GM12878 (cell line): ENCODE measurements around the gene PHACTR3. TPM values are rescaled to one million over a fixed set of nuclear protein-coding genes. Genes with fewer than 3 reads are reported as not detected.

Experiments
- ATAC-seq: fragments of 200-7000 bp; cut with Tn5 transposase; 3 replicates; pipeline ENCODE4 v1.9.1; 2020; ENCODE audit warnings: mild to moderate bottlenecking, moderate library complexity
- BruUV-seq: library from RNA; stranded (reverse); fragments of 400-500 nt; replicated peaks from 2 replicates; lab custom pipeline; 2021; lab: Mats Ljungman, UMichigan
- CTCF ChIA-PET: fragments of 300-600 bp; sonication (Branson Sonifier 250); formaldehyde crosslinking; extraction: SDS; loops from one replicate; lab custom pipeline; 2021; ENCODE audit warnings: inconsistent platforms; lab: Yijun Ruan, JAX
- POLR2A ChIA-PET: fragments of 350-600 bp; formaldehyde crosslinking; extraction: SDS; loops from one replicate; lab custom pipeline; 2021; ENCODE audit warnings: inconsistent platforms; lab: Charles Lee
- RAD21 ChIA-PET: fragments of 300-600 bp; sonication (Branson Sonifier 250); formaldehyde crosslinking; loops from one replicate; lab custom pipeline; 2023; ENCODE audit warnings: antibody characterized with exemption; ENCODE audit not compliant: unreplicated experiment; lab: Charles Lee
- SMC1A ChIA-PET: fragments of 300-600 bp; sonication (Branson Sonifier 250); formaldehyde crosslinking; loops from one replicate; lab custom pipeline; 2023; ENCODE audit not compliant: unreplicated experiment, uncharacterized antibody; lab: Charles Lee
- DNase-seq: peaks from one replicate; pipeline ENCODE4 v3.0.0-alpha.2; 2011; ENCODE audit warnings: low read depth, low spot score
- FAIRE-seq: peaks from 3 replicates; lab custom pipeline; 2011; peaks lifted over from hg19 to GRCh38; lab: Jason Lieb, UNC
- H2AFZ ChIP-seq: 2 replicates; pipeline ENCODE4 v1.6.0; 2011; ENCODE audit warnings: low read depth, low read length, control low read depth; ENCODE audit not compliant: control insufficient read depth
- H3K27ac ChIP-seq: 2 replicates; pipeline ENCODE4 v1.5.1; 2011; ENCODE audit warnings: control low read depth; ENCODE audit not compliant: control insufficient read depth, insufficient read depth
- H3K27me3 ChIP-seq, 2 experiments: replicated peaks in 1 of 2; 2 replicates each; pipeline versions ENCODE4 v1.6.0 to v1.6.1; 2011; ENCODE audit warnings: low read length in 1 of 2; ENCODE audit not compliant: control insufficient read depth in 2 of 2, insufficient read depth in 2 of 2
- H3K36me3 ChIP-seq, 2 experiments: 2 replicates each; pipeline ENCODE4 v1.5.1; 2011; ENCODE audit warnings: low read length in 1 of 2; ENCODE audit not compliant: control insufficient read depth in 2 of 2, insufficient read depth in 2 of 2
- H3K4me1 ChIP-seq: 2 replicates; pipeline ENCODE4 v1.6.1; 2011; ENCODE audit warnings: mild to moderate bottlenecking, low read length, moderate library complexity, mixed read lengths; ENCODE audit not compliant: control insufficient read depth, insufficient read depth
- H3K4me2 ChIP-seq: 2 replicates; pipeline ENCODE4 v1.6.0; 2011; ENCODE audit warnings: control low read depth; ENCODE audit not compliant: control insufficient read depth, insufficient read depth
- H3K4me3 ChIP-seq: fragments of 200-600 bp; sonication (generic); 2 replicates; pipeline ENCODE4 v1.5.1; 2016
- H3K79me2 ChIP-seq: 2 replicates; pipeline ENCODE4 v1.6.0; 2011; ENCODE audit warnings: low read length; ENCODE audit not compliant: control insufficient read depth, insufficient read depth
- H3K9ac ChIP-seq: 2 replicates; pipeline ENCODE4 v1.8.0; 2011; ENCODE audit warnings: low read length, control low read depth, mixed read lengths; ENCODE audit not compliant: control insufficient read depth, insufficient read depth
- H3K9me3 ChIP-seq: replicated peaks from 3 replicates; pipeline ENCODE4 v1.5.1; 2011; ENCODE audit warnings: mild to moderate bottlenecking, low read length; ENCODE audit not compliant: control insufficient read depth, insufficient read depth
- H4K20me1 ChIP-seq: 2 replicates; pipeline ENCODE4 v1.6.0; 2011; ENCODE audit not compliant: control insufficient read depth, insufficient read depth
- FOS ChIP-seq: IDR thresholded peaks from 3 replicates; pipeline ENCODE4 v1.6.1; 2011; ENCODE audit warnings: borderline replicate concordance; ENCODE audit not compliant: insufficient read length; ENCODE audit errors: extremely low read depth
- IRF4 ChIP-seq: IDR thresholded peaks from 2 replicates; pipeline ENCODE4 v1.6.1; 2011; ENCODE audit warnings: low read depth, low read length
- JUND ChIP-seq: IDR thresholded peaks from 2 replicates; pipeline ENCODE4 v1.6.1; 2012; ENCODE audit warnings: low read depth, mild to moderate bottlenecking, low read length, improper control_type of control experiment, moderate library complexity
- NR2C2 ChIP-seq: IDR thresholded peaks from 2 replicates; pipeline ENCODE4 v1.6.1; 2011; ENCODE audit warnings: borderline replicate concordance, low read depth; ENCODE audit not compliant: control insufficient read depth, insufficient read length
- PAX8 ChIP-seq: fragments of 450-650 bp; IDR thresholded peaks from 2 replicates; pipeline ENCODE4 v1.6.1; 2017; ENCODE audit warnings: mild to moderate bottlenecking, moderate library complexity
- PBX3 ChIP-seq: IDR thresholded peaks from 2 replicates; pipeline ENCODE4 v1.6.1; 2011; ENCODE audit warnings: mild to moderate bottlenecking, low read depth, low read length, moderate library complexity; ENCODE audit not compliant: insufficient replicate concordance
- POLR2AphosphoS5 ChIP-seq: IDR thresholded peaks from 2 replicates; pipeline ENCODE4 v1.6.1; 2011; ENCODE audit warnings: mild to moderate bottlenecking, low read length, inconsistent platforms
- PRDM15 ChIP-seq: fragments of 450-650 bp; formaldehyde crosslinking; IDR thresholded peaks from 2 replicates; pipeline ENCODE4 v1.4.0; 2020; ENCODE audit warnings: mild to moderate bottlenecking, moderate library complexity
- RBBP5 ChIP-seq: fragments of 200-600 bp; sonication (generic); conservative IDR thresholded peaks from 2 replicates; pipeline ENCODE4 v1.6.1; 2016
- SREBF1 ChIP-seq: IDR thresholded peaks from 2 replicates; pipeline ENCODE4 v1.6.1; 2012; ENCODE audit warnings: mild to moderate bottlenecking, low read length
- ZBED1 ChIP-seq: IDR thresholded peaks from 2 replicates; pipeline ENCODE4 v1.6.1; 2016; ENCODE audit warnings: borderline replicate concordance
- ZNF217 ChIP-seq: fragments of 450-650 bp; IDR thresholded peaks from 2 replicates; pipeline ENCODE4 v1.6.1; 2017; ENCODE audit warnings: antibody characterized with exemption, mild to moderate bottlenecking
- ZNF622 ChIP-seq: fragments of 450-650 bp; IDR thresholded peaks from 2 replicates; pipeline ENCODE4 v1.6.1; 2017; ENCODE audit warnings: mild to moderate bottlenecking, inconsistent platforms
- WGBS: methylation state at CpG from one replicate; pipeline ENCODE4 v1.1.6; 2016; ENCODE audit warnings: low lambda C conversion rate; ENCODE audit not compliant: insufficient replicate concordance, insufficient coverage; ENCODE audit errors: missing lambda C conversion rate; 5-methylcytosine and 5-hydroxymethylcytosine counted together
- in situ Hi-C: fragments of 300-500 bp; cut with MboI; formaldehyde crosslinking; loops from 9 replicates; pipeline ENCODE4 v1.14.3; 2018; ENCODE audit warnings: mixed read lengths
- intact Hi-C: fragments of 100-400 bp; cut with micrococcal nuclease; formaldehyde crosslinking; loops from one replicate; pipeline ENCODE4 v1.14.2; 2022; ENCODE audit not compliant: unreplicated experiment
- polyA plus RNA-seq, 11 experiments: library from polyadenylated mRNA; depleted of rRNA in 4 of 11; unstranded in 6 of 11; stranded (reverse) in 5 of 11; fragments of >200 nt; fragmentation: Nextera tagmentation in 4 of 11; fragmentation: Illumina TruSeq in 1 of 11; extraction: Ambion mirVana in 4 of 11; extraction: Trizol in 1 of 11; gene quantifications; 1 replicate in 1 of 11; 2 replicates in 10 of 11; pipeline versions ENCODE4 v1.2.1 to v1.2.3, GENCODE V29; 2011 to 2016; ENCODE audit warnings: inconsistent platforms in 2 of 11, missing spikeins in 2 of 11, low read depth in 1 of 11
- total RNA-seq, 4 experiments: library from RNA; depleted of rRNA in 3 of 4; stranded (reverse); fragments of >200 nt in 3 of 4; fragmentation: Illumina TruSeq in 1 of 4; extraction: Trizol in 1 of 4; gene quantifications; 2 replicates each; pipeline versions ENCODE4 v1.2.1 to v1.2.3, GENCODE V29; 2013 to 2021
- TF ChIP-seq, protein P1 (sequence below): fragments of 450-650 bp; formaldehyde crosslinking; IDR thresholded peaks from 2 replicates; pipeline ENCODE4 v1.4.0; 2022; ENCODE audit warnings: mild to moderate bottlenecking, moderate library complexity

The PHACTR3 gene
- total and polyA plus RNA-seq, 10 of the 15 experiments (the other 5 are each of a cell fraction or from before 2014, with no cell fraction given): 0.17 to 2.7 (median 0.27) TPM; not detected in 1

DNA sequence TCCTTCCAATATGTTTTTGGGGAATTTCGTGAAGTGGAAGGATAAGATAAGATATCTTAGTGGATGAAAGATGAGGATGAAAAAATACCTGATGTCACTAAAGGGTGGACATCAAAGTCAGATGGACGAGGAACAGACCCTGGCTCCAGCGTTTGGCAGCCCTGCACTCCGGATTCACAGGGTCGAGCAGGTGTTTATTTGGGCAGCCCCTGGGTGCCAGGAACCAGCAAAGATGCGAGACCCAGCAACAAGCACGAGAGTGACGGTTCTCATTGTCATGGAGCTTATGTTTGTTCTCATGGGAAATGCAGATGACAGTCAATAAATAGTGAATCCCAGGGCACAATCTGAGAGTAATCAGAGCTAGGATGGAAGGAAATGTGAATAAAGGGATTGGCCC is 131.1 kb downstream of the PHACTR3 start:
- Histone ChIP-seq H2AFZ (no peak overlapping the region), H3K9me3 (no peaks in the 10 kb centered on the region; the same call in 2 of the 3 replicates), H3K79me2 (no peaks in the 10 kb centered on the region), H3K27ac (no peak overlapping the region), H3K4me3 (no peak overlapping the region), H3K4me1 (no peaks in the 10 kb centered on the region), H3K9ac (no peak overlapping the region), H3K27me3 (no peaks in the 10 kb centered on the region; a peak in 2 of 4 replicates), H3K36me3 (no peaks in the 10 kb centered on the region), H3K4me2 (no peak overlapping the region), H4K20me1 (no peaks in the 10 kb centered on the region)
- ATAC-seq (no peak), DNase-seq (no peak), FAIRE-seq (no peak)
- intact Hi-C loops (no loop called here), in situ Hi-C loops (no loop called here)
- 8% methylated on average over 8 of the region's 8 CpGs for WGBS
- TF ChIP-seq RBBP5 (no peak), PBX3 (no peak), POLR2AphosphoS5 (no peak), ZNF622 (no peak), NR2C2 (no peak), PRDM15 (CRISPR knock-in tag) (no peak), FOS (no peak), IRF4 (no peak), ZBED1 (no peak), SREBF1 (no peak), PAX8 (no peak), ZNF217 (no peak), JUND (no peak)
- TF ChIP-seq, protein P1, sequence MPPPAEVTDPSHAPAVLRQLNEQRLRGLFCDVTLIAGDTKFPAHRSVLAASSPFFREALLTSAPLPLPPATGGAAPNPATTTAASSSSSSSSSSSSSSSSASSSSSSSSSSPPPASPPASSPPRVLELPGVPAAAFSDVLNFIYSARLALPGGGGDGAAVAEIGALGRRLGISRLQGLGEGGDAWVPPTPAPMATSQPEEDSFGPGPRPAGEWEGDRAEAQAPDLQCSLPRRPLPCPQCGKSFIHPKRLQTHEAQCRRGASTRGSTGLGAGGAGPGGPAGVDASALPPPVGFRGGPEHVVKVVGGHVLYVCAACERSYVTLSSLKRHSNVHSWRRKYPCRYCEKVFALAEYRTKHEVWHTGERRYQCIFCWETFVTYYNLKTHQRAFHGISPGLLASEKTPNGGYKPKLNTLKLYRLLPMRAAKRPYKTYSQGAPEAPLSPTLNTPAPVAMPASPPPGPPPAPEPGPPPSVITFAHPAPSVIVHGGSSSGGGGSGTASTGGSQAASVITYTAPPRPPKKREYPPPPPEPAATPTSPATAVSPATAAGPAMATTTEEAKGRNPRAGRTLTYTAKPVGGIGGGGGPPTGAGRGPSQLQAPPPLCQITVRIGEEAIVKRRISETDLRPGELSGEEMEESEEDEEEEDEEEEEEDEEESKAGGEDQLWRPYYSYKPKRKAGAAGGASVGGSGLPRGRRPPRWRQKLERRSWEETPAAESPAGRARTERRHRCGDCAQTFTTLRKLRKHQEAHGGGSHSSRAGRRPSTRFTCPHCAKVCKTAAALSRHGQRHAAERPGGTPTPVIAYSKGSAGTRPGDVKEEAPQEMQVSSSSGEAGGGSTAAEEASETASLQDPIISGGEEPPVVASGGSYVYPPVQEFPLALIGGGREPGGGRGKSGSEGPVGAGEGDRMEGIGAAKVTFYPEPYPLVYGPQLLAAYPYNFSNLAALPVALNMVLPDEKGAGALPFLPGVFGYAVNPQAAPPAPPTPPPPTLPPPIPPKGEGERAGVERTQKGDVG (CRISPR knock-in tag): no peak
- POLR2A ChIA-PET: no interaction called here
- CTCF ChIA-PET: no interaction called here
- RAD21 ChIA-PET: no interaction called here
- BruUV-seq: no TSS peak
- SMC1A ChIA-PET: no interaction called here
